ENCODE data around the gene PMF1.

DNA sequence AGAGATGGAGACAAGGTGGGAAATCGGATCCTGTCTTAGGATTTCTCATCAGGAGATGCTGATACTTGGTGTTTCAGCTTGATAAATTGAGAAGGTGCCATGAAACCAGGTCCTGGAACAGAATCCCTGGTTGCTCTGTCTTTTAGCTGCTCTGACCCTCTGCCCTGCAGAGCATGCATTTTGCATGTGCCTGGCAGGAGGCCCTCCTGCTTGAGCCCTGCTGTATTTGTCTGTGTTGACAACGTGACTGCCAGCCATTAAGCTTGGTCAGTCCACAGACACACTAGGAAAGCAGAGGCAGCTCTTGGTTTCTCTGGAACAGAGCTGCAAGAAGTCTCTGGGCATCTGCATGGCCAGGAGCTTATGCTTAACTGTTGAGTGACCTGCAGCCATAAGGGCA, 16.4 kb upstream of the PMF1 start:
- TF ChIP-seq, protein P1, sequence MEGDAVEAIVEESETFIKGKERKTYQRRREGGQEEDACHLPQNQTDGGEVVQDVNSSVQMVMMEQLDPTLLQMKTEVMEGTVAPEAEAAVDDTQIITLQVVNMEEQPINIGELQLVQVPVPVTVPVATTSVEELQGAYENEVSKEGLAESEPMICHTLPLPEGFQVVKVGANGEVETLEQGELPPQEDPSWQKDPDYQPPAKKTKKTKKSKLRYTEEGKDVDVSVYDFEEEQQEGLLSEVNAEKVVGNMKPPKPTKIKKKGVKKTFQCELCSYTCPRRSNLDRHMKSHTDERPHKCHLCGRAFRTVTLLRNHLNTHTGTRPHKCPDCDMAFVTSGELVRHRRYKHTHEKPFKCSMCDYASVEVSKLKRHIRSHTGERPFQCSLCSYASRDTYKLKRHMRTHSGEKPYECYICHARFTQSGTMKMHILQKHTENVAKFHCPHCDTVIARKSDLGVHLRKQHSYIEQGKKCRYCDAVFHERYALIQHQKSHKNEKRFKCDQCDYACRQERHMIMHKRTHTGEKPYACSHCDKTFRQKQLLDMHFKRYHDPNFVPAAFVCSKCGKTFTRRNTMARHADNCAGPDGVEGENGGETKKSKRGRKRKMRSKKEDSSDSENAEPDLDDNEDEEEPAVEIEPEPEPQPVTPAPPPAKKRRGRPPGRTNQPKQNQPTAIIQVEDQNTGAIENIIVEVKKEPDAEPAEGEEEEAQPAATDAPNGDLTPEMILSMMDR (IDR thresholded peaks at IDR 0.05; ENCODE audit: extremely low read depth in 1 of 2, insufficient read depth in 1 of 2, low read depth in 1 of 2, low read length in 2 of 2), result no peak
- TF ChIP-seq POLR2AphosphoS5 (IDR thresholded peaks at IDR 0.05; ENCODE audit: insufficient read depth, low read depth, low read length), result no peak

Measured in endothelial cell of umbilical vein (primary cell).